Measurements from ENCODE around the gene IMMT.

DNA sequence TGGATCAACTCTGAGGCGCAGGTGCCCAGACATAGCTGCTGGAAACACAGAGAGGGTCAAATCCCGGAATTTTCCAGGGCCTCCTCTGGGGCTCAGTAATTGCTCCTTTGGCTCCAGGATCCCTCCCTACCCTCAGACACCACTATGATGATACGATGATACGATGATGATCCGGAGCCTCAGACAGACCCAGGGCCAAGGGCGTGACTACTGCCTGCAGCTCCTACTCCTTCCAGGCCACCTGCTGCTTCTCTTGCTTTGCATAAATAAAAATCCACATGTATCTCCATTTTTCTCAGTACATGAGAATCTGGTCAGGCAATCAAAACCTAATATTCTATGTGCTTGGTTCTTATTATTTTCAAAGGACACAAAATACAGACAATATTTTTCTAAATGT, 37.6 kb upstream of the IMMT start:
- TF ChIP-seq, protein P1, sequence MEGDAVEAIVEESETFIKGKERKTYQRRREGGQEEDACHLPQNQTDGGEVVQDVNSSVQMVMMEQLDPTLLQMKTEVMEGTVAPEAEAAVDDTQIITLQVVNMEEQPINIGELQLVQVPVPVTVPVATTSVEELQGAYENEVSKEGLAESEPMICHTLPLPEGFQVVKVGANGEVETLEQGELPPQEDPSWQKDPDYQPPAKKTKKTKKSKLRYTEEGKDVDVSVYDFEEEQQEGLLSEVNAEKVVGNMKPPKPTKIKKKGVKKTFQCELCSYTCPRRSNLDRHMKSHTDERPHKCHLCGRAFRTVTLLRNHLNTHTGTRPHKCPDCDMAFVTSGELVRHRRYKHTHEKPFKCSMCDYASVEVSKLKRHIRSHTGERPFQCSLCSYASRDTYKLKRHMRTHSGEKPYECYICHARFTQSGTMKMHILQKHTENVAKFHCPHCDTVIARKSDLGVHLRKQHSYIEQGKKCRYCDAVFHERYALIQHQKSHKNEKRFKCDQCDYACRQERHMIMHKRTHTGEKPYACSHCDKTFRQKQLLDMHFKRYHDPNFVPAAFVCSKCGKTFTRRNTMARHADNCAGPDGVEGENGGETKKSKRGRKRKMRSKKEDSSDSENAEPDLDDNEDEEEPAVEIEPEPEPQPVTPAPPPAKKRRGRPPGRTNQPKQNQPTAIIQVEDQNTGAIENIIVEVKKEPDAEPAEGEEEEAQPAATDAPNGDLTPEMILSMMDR (IDR thresholded peaks at IDR 0.05; ENCODE audit: insufficient read depth, low read length), result no peak
- no peak for TF ChIP-seq POLR2AphosphoS5 (IDR thresholded peaks at IDR 0.05; ENCODE audit: low read depth)
